Fibroblast of peridontal ligament (primary cell): ENCODE data around the gene CCDC27.

Experiments
- DNase-seq: peaks from one replicate; pipeline ENCODE4 v3.0.0-alpha.2; 2010; ENCODE audit errors: extremely low read depth

Gene CCDC27

DNA sequence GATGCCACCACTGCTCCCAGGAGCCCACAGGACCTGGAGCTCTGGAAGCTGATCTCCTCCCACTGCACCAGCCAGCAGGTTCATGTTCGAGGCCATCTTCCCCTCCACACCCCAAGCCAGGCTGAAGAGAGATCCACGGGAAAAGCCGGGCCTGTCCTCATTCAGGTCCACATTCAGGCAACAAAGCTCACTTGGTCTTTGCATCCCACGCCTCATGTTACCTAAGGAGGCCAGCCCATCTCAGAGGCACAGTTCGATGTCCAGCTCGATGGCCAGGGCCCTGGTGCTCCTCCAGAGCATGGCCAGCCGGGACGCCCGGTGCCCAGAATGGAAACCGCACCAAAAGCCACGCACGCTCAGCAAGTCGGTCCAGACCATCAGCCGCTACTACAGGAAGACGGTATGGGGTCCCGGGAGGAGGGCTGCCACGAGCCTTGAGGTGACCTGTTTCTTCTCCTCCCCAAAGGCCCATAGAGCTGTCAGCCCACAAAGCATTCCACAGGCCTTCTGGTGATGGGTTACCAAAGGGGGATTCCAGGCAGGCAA is at the start of gene CCDC27:
CCDC27 (plus strand) TSS at position 51 of the 546 bp plus-strand sequence; CDS start at position 83, 32 bp downstream.
- no peak for DNase-seq

DNA sequence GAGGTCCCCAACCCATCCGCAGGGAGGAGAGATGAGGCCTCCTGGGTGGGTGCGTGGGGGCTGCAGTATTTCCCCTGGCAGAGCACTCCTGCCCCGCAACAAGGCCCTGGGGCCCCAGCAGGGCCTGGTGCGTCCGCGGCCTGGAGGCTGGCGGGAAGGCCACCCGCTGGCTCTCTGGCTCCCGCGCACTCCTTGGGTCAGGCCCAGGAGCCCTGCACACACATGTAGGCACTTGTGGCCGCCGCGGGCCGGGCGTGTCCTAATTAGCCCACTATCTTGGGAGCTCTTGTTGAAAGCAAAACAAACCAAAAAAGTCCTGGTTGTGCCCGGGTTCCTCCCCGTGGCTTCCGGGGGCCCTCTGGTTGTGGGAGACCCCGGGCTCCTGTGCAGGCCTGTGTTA is 49.7 kb upstream of the CCDC27 start:
- DNase-seq: no peak

DNA sequence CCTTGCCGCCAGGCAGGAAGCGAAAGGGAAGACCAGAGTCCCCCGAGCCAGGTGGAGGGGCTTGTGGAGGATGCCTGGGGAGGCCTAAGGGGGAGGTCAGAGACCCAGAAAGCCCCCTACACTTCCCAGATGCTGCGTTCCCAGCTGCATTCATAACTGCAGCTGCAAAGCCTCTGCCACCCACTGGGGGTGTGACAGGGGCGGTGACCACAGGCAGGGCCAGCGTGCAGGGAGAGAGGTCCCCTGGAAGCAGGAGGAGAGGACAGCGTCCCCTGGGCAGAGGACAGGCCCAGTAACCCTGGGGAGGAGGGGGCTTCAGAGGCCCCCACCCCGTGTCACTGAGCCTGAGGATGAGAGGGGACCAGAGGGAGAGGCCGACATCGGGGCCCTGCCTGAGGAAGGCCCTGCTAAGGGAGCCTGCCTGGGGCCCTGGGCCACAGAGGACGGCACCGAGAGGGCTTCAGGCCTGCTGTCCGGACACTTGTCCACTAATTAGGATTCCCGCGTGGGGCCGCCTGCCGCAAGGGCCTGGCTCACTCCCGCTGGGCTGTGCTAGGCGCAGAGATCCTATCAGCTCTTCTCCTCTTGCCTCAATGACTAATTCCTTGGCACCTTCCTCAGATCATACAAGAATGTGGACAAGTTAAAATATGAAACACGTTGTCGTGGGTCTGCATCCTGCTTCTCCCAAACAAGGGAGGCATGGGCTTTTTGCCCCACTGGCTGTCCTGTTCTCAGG is 49.1 kb upstream of the CCDC27 start:
- DNase-seq: peak; percentile 11

- no peak for DNase-seq
Observed at GRCh38 chr1:3703786-3704371, 48.4 kb upstream of the CCDC27 start.

DNA sequence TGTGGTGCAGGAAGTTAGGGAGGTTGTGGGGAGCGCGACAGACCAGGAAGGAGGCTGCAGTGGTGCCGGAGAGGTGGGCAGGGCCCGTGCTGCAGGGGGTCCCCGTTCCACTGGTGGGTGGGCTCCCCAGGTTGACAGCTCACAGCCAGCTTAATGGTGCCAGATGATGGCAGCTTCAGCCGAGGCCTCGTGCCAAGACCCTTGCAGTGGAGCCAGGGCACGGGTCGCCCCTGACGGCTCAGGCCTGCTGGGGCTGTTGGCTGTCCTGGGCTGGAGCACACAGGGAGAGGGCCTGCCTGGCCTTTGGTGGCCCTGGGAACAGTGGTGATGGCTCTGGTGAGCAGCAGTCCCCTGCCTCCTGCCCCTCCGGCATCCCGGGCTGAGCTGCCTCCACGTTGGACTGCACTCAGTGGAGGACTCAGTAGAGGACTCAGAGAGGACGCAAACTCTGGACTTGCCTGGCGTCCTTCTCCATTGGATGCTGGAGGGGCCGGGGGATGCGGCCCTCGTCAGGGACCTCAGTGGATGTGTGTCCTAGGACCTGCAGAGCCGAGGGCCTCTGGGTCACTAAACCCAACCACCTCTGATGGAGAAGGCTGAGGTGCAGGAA is 46.8 kb upstream of the CCDC27 start:
- no peak for DNase-seq

DNA sequence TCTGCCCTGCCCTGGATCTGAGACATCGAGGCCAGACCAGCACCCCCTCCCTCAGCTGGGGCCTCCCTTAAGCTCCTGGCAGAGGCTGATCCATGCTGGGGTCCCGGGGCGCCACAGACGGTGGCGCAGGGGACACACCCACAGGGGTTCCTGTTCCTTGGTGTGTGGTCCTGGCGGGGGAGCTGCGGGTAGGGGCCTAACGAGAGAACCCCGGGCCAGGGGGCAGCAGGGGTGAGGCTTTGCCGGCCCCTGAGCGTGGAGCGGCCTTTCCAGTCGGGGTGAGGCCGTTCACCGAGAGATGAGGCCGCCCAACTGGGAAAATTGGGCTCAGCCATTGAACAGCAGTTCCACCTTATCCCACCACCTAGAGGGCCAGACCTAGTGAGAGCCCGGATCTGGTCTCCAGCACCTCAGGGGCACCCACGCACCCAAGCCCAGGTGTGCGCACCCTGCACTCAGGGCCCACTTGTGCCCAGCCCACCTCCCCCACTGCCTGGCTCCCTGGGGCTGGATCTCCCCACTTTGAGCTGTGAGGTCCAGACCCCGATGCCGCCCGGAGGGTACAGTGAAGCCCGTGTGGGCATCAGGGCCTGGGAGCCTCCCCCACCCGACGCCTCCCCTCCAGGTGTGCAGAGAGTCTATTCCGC is 45.5 kb upstream of the CCDC27 start:
- DNase-seq: no peak

- DNase-seq: no peak
Observed at GRCh38 chr1:3707298-3707938, 44.8 kb upstream of the CCDC27 start.

- DNase-seq: no peak
Observed at GRCh38 chr1:3707939-3708328, 44.3 kb upstream of the CCDC27 start.

GRCh38 chr1:3708791-3709190 is 43.5 kb upstream of the CCDC27 start:
- no peak for DNase-seq

GRCh38 chr1:3710251-3710650 is 42.0 kb upstream of the CCDC27 start:
- no peak for DNase-seq

DNA sequence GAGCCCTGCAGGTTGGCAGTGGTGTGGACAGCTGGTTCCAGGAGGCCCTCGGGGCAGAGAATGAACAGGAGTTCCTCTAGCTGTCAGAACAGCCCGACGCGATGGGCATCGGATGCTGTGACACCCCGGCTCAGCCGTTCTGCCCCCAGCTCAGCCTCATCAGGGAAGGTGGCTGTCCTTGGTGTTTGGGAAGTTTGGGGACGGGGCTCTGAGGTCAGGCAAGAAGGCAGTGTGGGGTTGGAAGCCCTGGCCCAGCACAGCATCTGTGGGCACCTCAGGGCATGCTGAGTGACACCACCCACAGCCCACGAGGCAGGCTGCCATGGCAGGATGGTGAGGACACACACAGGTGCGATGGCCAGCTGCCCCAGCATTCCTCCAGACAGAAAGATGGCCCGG is 40.9 kb upstream of the CCDC27 start:
- no peak for DNase-seq

GRCh38 chr1:3711780-3712451 is 40.3 kb upstream of the CCDC27 start:
- DNase-seq: no peak

DNA sequence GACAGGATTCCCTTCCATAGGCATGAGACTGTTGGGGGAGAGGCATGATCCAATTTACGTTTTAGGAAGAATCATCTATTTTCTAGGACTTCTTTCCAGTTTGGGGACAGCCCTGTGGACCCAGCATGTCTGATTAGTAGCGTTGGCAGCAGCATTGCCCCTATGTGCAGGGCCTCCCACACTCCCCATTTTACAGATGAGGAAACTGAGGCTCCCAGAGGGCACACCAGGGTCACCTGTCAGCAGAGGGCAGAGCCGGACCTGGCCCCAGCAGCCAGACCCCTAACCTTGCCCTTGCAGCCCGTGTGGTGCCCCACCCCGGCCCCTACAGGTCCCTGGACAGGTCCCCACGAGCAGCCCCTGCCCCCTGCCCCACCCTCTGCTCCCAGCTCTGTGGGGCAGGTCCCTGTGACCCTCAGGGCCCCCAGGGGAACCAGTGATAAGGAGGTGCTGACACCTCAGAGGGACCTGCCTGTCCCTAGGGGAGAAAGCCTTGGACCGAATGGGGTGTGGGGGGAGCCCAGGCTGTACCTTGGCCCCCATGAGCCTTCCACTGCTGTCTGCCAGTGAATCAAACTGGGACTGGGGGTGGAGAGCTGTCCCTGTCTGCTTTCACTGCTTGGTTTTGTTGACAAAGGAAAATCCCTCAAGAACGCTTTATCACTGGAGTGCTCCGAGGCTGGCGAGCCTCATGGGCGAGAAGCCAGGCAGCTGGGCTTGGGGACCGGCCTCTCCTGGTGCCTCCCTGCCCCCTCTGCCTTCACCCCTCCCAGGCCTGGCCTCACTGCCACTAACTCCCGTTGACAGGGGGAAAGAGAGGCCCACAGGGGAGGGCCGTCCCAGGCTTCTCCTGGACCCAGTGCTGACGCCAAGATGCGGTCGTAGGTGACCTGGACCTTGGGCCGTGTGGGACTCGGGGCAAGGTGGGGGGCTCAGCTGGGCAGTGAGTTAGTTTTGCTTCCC is 39.4 kb upstream of the CCDC27 start:
- no peak for DNase-seq

DNA sequence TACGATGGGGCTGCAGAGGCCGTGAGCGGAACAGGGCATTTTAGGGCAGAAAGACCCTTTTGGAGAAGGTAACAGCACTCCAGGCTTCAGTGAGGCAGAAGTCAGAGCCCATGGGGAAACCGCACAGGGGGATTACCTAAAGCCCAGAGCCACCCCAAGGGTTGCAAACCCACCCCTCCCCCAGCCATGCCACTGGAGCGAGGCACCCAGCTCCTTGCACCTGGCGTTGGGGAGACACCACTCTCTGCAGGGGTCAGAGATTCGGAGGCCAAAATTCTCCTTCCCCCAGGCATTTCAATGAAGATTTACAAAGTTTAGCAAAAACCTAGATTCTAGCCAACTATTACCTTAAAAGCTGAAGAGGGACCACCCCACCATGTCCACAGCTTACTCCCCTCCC is 38.4 kb upstream of the CCDC27 start:
- DNase-seq: no peak

DNA sequence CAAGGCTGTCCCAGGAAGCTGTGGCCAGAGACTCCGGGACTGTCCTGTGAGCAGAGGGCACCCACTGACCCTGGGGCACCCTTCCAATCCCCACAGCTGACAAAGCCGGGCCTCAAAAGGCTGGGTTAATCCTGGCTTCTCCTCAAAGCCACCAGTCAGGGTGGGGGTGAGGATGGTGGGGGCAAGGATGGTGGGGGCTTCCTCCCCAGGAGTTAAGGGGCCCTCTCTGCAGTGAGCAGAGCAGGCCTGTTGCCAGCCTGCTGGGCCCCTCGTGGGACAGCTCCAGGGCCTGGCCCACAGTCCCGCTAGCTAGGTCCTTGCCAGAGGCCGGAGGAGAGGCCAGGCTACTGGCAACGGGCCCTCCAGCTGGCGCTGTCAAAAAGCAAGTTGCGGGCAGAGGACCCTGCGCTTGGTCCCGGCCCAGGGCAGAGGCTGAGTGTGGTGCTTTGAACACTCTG is 37.9 kb upstream of the CCDC27 start:
- DNase-seq: no peak

GRCh38 chr1:3714814-3715213 is 37.4 kb upstream of the CCDC27 start:
- no peak for DNase-seq

DNA sequence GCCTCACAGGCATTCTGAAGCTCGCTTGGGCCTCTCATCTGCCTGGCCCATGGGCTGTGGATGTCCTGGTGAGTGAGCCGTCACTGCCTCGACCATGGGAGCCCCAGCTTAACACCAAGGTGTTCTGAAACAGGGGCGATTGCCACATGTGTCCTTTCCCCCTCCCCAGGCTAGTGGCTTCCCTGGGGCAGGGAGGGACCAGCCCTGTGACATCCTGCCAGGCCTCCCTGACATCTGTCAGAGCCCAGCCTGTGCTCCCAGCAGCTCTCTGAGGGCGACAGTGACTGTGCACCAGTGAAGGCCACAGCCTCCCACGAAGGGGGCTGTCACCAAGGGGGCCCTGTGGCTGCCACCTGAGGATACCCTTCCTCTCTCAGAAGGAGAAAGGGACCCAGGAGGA is 35.9 kb upstream of the CCDC27 start:
- no peak for DNase-seq

GRCh38 chr1:3717041-3717714 is 35.1 kb upstream of the CCDC27 start:
- no peak for DNase-seq
